GM12873 (cell line): ENCODE data around the gene NUDT3.

Experiments
- TF ChIP-seq, protein P1 (sequence below): IDR thresholded peaks from 2 replicates; pipeline ENCODE4 v1.5.1; 2012; ENCODE audit warnings: low read depth, mild to moderate bottlenecking, moderate library complexity, low read length, control low read depth; ENCODE audit not compliant: insufficient read depth; ENCODE audit errors: missing control alignments

NUDT3 gene

DNA sequence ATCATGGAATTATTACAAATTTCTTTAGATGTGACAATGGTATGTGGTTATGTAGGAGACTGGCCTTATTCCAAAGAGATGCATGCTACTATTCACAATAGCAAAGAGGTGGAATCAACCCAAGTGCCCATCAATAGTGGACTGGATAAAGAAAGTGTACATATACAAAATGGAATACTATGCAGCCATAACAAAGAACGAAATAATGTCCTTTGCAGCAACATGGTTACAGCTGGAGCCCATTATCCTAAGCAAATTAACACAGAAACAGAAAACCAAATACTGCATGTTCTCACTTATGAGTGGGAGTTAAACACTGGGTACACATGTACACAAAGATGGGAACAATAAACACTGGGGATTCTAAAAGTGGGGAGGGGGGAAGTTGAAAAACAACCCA, 69.7 kb downstream of the NUDT3 start:
- TF ChIP-seq, protein P1, sequence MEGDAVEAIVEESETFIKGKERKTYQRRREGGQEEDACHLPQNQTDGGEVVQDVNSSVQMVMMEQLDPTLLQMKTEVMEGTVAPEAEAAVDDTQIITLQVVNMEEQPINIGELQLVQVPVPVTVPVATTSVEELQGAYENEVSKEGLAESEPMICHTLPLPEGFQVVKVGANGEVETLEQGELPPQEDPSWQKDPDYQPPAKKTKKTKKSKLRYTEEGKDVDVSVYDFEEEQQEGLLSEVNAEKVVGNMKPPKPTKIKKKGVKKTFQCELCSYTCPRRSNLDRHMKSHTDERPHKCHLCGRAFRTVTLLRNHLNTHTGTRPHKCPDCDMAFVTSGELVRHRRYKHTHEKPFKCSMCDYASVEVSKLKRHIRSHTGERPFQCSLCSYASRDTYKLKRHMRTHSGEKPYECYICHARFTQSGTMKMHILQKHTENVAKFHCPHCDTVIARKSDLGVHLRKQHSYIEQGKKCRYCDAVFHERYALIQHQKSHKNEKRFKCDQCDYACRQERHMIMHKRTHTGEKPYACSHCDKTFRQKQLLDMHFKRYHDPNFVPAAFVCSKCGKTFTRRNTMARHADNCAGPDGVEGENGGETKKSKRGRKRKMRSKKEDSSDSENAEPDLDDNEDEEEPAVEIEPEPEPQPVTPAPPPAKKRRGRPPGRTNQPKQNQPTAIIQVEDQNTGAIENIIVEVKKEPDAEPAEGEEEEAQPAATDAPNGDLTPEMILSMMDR: no peak

GRCh38 chr6:34321821-34322220, 70.6 kb downstream of the NUDT3 start:
- TF ChIP-seq, protein P1: no peak

DNA sequence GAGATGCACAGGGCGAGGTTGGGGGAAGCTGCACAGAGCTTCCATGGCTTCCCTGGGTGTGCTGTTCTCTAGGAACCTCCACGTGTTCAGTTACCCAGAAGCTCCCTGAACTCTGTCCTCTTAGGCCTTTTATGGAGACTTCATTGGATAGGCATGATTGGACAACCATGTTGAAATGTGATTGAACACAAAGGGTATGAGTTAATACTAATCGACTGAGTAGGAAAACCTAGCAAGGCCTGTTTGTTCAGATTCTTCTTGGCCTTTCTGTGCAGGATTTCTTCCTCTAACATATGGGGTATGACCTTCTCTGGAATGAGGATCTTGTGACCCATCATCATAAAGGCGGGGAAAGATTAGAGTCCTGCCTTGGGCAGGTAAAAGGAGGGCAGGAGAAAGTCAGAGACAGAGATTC, 73.0 kb downstream of the NUDT3 start:
- TF ChIP-seq, protein P1: no peak

DNA sequence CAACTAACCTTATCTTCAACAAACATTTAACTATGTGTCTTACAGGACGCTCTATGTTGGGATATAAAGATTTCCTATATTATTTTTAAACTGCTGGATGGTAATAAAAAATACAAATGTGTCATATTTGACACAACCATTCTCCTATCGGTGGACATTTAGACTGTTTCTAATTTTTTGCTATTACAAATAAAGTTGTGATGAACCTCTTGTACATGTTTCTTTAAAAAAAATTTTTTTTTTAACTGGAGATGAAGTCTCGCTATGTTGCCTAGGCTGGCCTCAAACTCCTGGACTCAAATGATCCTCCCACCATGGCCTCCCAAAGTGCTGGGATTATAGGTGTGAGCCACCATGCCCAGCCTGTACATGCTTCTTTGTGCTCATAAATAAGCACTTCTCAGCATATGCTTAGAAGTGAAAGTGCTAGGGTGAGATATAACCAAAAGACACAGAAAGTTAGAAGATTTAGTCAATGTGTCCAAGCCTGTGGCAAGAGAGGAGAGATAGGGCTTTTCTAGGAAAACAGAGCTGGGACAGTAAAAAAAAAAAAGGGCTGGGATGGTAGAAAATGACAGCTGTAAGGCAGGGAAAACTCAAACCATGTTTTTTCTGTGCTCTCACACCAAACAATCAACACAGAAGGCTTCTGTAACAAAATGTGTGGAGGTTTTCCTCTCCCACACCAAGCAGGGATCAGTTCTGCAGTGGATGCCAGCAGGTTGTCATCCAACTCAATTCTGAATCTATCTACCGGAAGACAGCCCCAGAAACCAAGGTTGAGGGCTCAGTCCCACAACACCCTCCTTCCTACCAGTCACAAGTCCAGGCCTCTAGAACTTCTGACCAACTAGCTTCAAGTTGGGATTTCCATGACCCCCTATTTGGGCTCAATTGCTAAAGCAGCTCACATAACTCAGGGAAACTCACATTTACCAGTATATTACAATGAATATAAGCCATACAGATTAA, 73.7 kb downstream of the NUDT3 start:
- TF ChIP-seq, protein P1: no peak

DNA sequence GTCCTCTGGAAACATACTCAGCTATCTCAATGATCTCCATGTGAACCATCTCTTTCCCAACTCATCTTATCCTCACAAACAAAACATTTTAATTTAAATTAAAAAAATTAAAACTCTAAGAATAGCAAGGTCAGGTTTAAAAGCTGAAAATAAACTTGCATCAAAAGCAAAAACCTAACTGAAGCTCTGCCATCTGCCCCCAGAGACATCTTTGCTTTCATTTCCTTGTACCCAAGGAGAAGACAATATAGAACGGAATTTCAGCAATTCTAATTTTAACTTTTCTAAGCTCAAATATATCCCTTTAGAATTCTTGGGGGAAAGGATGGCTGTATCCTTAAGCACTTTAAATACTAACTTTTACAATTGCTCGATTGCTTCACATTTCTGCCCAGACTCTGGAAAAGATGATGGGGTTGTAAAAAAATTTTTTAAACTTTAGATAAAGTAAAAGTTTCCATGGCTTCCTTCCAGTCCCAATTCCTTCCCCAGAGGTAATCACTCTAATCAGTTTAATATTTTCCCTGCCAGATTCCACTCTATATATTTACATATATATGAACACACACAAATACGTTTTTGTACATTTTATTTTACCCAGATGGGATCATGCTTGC, 74.5 kb downstream of the NUDT3 start:
- TF ChIP-seq, protein P1: no peak

DNA sequence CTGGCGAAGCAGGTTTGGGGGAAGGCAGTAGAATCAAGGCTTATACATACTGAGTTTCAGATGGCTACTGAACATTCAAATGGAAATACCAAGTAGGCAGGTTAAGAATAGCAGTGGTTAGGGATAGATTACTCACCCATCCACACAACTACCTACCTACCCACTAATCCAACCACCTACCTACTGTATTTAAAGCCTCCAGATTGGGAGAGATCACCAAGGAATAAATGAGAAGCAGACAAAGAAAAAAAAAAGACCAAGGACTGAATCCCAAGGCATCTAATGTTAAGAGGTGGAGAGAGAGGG, 75.3 kb downstream of the NUDT3 start:
- TF ChIP-seq, protein P1: no peak

DNA sequence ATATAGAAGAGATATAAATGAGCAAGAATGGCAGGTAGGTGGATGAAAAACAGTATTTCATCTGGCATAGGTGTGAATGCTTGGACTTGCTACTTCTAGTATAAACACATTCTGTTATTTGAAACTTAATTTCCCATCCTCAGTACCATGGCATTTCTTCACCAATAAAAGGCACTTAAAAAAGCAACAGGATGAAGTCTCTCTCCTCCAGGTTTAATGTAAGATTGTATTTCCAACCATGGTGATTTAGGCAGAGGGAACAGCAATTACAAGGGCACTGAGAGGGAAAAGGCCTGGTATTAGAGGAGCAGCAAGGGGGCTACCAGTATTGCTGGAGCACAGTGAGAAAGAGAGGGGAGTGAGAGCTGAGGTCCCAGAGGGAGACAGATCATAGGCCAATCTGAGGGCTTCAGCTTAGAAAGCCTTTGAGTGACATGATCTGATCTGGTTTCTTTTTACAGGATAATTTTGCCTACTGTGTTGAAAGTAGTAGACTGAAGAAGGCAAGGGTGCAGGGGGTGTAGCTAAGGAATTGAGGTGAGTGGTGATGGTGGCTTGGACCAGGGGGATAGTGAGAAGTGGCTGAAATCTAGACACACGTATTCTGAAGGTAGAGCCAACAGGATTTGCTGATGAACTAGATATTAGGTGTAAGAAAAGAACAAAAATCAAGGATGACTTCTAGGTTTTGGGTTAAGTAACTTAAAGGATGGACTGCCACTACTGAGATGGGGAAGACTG, 75.9 kb downstream of the NUDT3 start:
- TF ChIP-seq, protein P1: no peak
